GM19455 (cell line): ENCODE data around the gene INO80D.
"Not testable (repeated sequence)": the region's sequence is repeated elsewhere in the genome, so short reads cannot be mapped to it uniquely, and the experiment has no call there.

ENCODE experiments used
- ATAC-seq: cut with Tn5 transposase; IDR thresholded peaks from one replicate; pipeline ENCODE4 v1.9.1; 2021; ENCODE audit not compliant: unreplicated experiment

Gene INO80D

DNA sequence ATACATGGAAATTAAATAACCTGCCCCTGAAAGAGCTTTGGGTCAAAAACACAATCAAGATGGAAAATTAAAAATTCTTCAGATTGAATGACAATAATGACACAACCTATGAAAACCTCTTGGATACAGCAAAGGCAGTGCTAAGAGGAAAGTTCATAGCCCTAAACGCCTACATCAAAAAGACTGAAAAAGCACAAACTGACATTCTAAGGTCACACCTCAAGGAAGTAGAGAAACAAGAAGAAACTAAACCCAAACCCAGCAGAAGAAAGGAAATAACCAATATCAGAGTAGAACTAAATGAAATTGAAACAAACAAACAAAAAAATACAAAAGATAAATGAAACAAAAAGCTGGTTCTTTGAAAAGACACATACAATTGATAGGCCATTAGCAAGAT lies 52.5 kb downstream of the INO80D start:
- not testable (repeated sequence) for ATAC-seq

DNA sequence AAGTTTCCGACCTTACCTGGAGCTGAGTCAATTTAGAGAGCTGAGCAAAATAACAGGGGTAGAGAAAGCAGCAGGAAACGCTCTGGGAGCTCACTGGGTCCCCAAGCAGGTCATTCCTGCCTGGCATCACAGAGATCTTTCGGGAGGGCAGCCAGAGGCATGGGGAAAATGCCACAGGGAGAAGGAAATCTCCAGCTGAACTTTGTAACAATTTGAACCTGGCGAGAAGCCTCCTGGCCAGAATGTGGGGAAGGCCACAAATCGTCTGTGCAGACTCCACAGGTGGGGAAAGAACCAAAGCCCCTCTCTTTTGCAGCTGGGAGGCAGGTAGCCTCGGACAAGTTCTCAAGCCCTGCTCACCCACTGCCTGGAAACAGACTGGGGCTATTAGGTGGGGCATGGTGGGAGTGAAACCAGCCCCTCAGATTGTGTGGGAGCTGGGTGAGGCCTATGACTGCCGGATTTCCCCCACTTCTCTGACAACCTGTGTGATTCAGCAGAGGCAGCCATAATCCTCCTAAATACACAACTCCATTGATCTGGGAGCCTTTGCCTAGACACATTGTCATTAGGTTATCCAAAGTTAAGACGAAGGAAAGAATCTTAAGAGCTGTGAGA lies 53.9 kb downstream of the INO80D start:
- no peak for ATAC-seq

- ATAC-seq, result no peak
Observed at GRCh38 chr2:206031162-206031784, 54.7 kb downstream of the INO80D start.

DNA sequence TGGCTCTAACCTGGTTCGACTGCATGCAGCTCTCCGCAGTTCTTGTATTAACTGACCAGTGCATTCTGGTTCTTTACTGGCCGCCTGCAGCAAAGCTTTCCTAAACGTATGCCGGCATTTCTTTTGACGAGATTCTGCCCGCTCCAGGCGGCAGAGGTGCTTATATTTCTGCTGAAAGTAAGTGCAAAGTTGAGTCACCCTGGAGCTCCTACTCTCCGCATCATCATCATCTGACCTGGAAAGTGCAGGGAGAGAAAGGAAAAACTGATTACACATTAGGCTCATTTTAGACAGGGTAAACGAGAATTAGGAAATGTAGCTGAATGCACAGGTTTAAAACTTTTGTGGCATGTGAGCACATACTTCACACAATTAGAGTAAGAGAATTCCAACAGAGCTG lies 57.9 kb downstream of the INO80D start:
- ATAC-seq, result no peak

- no peak for ATAC-seq
Observed at GRCh38 chr2:206023183-206023582, 62.8 kb downstream of the INO80D start.

GRCh38 chr2:206020171-206020570 lies 65.8 kb downstream of the INO80D start:
- no peak for ATAC-seq

- ATAC-seq, result not testable (repeated sequence)
Observed at GRCh38 chr2:206015746-206016145, 70.2 kb downstream of the INO80D start.

DNA sequence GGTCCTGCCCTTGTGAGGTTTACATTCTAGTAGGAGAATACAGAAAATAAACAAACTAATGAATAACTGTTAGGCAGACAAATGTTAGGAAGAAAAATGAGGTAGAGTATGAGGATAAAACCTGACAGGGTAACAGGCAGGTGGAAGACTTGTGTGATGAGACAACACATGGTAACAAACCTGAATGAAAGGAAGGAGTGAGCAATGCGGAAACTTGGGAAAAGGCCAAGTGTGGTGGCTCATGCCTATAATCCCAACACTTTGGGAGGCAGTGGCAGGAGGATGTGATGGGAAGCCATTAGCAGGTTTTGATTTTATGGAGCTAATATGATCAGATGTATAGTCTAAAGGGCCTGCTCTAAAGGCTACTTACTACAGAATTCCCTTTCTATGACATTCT lies 74.2 kb downstream of the INO80D start:
- no peak for ATAC-seq

DNA sequence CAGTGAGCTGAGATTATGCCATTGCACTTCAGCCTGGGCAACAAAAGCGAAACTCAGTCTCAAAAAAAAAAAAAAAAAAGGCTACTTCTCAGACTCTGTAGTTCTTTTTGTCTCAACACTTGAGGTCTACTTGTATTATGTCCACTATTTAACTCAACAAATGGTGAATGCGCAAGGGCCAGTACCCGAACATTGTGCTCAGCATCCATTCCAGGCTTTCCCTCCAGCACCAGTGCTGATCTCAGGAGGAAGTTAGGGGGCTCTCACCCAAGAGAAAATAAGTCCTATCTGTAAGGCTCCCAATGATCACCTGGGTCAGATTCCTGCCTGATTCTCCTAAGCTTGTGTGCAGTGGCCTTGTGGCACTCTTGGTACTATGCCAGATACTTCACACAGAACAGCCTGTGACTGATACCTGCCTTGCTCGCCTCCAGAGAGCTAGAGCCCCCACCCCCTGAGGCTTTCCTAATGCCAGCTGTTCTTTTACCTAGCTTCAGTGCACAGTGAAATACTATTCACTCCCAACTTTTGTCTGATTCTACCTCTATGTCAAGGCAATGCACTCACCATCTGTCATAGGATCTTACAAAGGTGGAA lies 74.9 kb downstream of the INO80D start:
- no peak for ATAC-seq

GRCh38 chr2:206004004-206004693 lies 81.8 kb downstream of the INO80D start:
- no peak for ATAC-seq

GRCh38 chr2:206002440-206002839 lies 83.5 kb downstream of the INO80D start:
- ATAC-seq, result no peak

GRCh38 chr2:206001912-206002311 lies 84.1 kb downstream of the INO80D start:
- ATAC-seq, result no peak

DNA sequence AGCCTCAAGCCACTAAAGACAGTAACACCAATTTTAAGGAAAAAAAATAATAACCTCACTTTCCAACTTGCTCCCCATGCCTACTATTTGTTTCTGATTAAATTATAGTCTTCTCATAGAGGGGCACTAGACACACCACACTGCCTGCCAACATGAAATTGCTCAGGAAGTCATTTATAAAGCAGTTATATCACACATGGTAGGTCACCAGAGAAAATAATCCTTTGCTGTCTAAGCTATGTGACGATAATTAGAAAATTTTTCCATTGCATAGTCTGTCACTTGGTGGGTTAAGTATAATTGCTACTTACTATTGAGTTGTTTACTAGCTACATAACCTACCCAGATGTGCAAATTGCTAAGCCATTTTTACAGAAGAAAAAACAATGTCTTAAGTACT lies 85.2 kb downstream of the INO80D start:
- ATAC-seq, result no peak

DNA sequence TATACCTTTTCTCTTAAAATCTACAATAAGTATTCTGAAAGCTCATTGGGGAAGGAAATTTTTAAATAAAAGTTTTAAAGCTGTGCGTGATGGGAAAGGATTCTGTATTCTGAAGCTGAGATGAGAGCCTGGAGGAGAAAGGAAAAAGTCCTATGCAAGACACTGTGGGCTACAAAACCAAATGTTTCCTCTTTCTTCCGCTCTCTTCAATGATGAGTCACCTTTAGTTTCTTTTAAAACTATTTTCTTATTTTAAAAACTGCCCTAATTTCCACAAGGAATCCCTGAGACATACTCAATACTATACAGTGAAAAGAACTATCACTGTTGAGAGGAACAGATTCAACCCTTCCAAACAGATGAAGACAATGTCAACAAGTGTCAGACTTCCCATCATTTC lies 87.4 kb downstream of the INO80D start:
- ATAC-seq, result no peak

- no peak for ATAC-seq
Observed at GRCh38 chr2:205996161-205996560, 89.8 kb downstream of the INO80D start.

GRCh38 chr2:205995260-205995659 lies 90.7 kb downstream of the INO80D start:
- no peak for ATAC-seq

GRCh38 chr2:205994344-205994743 lies 91.6 kb downstream of the INO80D start:
- no peak for ATAC-seq

DNA sequence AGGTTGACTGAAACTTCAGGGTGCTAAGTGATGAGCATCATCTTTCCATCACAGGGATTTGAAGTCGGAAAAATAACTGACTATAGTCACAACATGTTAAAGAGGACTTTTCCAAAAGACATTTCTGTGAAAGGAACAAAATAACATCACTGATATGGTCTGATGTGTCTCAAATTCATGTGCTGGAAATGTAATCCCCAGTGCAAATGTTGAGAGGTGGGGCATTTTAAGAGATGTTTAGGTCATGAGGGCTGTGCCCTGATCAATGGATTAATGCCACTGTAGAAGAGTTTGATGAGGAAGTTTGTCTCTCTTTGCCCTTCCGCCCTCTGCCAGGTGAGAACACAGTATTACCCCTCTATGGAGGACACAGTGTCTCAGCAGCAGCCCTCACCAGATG lies 95.9 kb downstream of the INO80D start:
- no peak for ATAC-seq

DNA sequence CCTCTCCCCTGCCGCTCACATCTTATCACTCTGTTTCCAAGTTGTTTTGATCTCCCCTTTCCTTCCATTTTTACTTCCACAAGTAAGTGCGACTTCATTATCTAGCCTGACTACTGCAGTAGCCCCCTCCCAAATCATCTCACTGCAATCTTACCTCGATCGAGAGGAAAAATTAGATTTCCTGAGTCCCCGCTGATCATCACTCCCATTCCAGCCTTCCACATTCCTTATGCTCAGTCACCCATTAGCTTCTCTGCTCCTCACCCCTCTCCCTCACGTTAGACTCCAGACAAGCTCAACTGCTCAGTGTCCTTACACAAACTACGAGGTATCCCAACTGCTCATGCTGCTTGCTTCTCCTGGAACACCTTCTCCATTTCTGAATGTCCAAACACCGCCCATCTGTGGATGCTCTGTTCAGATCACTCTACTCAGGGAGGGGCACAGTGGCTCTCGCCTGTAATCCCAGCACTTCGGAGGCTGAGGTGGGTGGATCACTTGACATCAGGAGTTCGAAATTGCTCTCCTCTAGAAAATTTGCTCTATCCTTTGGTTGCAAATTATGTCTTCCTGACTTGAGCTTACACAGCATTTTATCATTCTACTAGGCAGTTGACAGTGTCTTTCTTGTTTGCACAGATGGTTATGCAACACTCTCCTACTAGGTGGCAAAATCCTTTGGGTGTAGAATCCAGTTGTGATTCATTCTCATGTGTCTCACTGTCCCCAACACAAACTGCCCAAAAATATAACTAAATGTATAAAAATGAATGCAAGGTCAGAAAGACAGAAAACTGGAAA lies 96.5 kb downstream of the INO80D start:
- no peak for ATAC-seq

GRCh38 chr2:205988681-205989080 lies 97.3 kb downstream of the INO80D start:
- not testable (repeated sequence) for ATAC-seq

DNA sequence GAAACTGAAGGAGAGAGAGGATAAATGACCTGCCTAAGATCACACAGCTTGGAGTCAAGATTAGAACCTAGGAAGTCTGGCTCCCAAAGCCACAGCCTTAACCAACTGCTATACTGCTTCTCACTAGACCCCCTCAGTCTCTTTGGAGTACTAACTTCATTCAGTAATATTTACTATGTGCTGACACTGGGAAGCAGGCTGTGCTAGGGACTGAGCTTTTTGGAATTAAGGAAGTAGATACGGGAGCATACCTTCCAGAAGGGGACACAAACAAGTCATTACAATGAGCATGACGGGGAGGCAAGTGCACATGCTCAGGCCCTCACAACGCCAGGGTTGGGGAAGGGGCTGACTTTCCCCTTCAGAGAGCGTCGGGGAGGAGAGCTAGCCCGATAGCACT lies 97.7 kb downstream of the INO80D start:
- no peak for ATAC-seq
